A673 (cell line): ENCODE data around the gene PHETA1. TPM values are rescaled to one million over a fixed set of nuclear protein-coding genes. Genes with fewer than 3 reads are reported as not detected.
A peak's percentile ranks its signal among the peaks of the same experiment; 100 is the strongest.

ENCODE experiments used
- BruUV-seq: library from RNA; stranded (reverse); fragments of 400-500 nt; replicated peaks from 2 replicates; lab custom pipeline; 2021; lab: Mats Ljungman, UMichigan
- CTCF ChIA-PET: fragments of 300-600 bp; sonication (Branson Sonifier 250); formaldehyde crosslinking; loops from one replicate; lab custom pipeline; 2022; ENCODE audit warnings: antibody characterized with exemption; lab: Charles Lee
- POLR2A ChIA-PET: fragments of 300-600 bp; sonication (Branson Sonifier 250); formaldehyde crosslinking; loops from one replicate; lab custom pipeline; 2022; ENCODE audit warnings: antibody characterized with exemption; ENCODE audit not compliant: low non-redundant PET; lab: Charles Lee
- DNase-seq: peaks from one replicate; pipeline ENCODE4 v3.0.0-alpha.2; 2015; ENCODE audit warnings: low spot score
- H3K27ac ChIP-seq: fragments of 200-600 bp; sonication (generic); 2 replicates; pipeline ENCODE4 v1.5.1; 2016; ENCODE audit warnings: mixed run types, low read depth, mild to moderate bottlenecking, mixed read lengths, antibody characterized with exemption, low read length; ENCODE audit not compliant: poor library complexity, severe bottlenecking
- H3K27me3 ChIP-seq: fragments of 200-600 bp; sonication (generic); replicated peaks from 2 replicates; pipeline ENCODE4 v1.6.1; 2017; ENCODE audit warnings: mixed run types, low read depth, mild to moderate bottlenecking, mixed read lengths, antibody characterized with exemption, low read length; ENCODE audit not compliant: insufficient read depth, poor library complexity
- H3K36me3 ChIP-seq: fragments of 200-600 bp; sonication (generic); 2 replicates; pipeline ENCODE4 v1.6.1; 2016; ENCODE audit warnings: mixed run types, mild to moderate bottlenecking, mixed read lengths, antibody characterized with exemption, low read length; ENCODE audit not compliant: insufficient read depth, poor library complexity, severe bottlenecking
- H3K4me1 ChIP-seq: fragments of 200-600 bp; sonication (generic); 2 replicates; pipeline ENCODE4 v1.6.1; 2017; ENCODE audit warnings: mixed run types, mild to moderate bottlenecking, mixed read lengths, antibody characterized with exemption, low read length; ENCODE audit not compliant: insufficient read depth, poor library complexity, severe bottlenecking
- H3K4me3 ChIP-seq: fragments of 200-600 bp; sonication (generic); 2 replicates; pipeline ENCODE4 v1.5.1; 2016; ENCODE audit warnings: low read depth, mixed run types, mild to moderate bottlenecking, mixed read lengths, low read length; ENCODE audit not compliant: poor library complexity, severe bottlenecking
- H3K9me3 ChIP-seq: fragments of 200-600 bp; sonication (generic); 2 replicates; pipeline ENCODE4 v1.6.1; 2016; ENCODE audit warnings: mixed run types, low read depth, mild to moderate bottlenecking, mixed read lengths, antibody characterized with exemption, low read length; ENCODE audit not compliant: poor library complexity, severe bottlenecking
- EZH2 ChIP-seq: fragments of 200-600 bp; sonication (generic); IDR thresholded peaks from 2 replicates; pipeline ENCODE4 v1.6.1; 2017; ENCODE audit warnings: borderline replicate concordance, low read depth, mild to moderate bottlenecking, mixed read lengths, antibody characterized with exemption, low read length; ENCODE audit not compliant: poor library complexity, severe bottlenecking
- intact Hi-C: fragments of 100-400 bp; cut with micrococcal nuclease; formaldehyde crosslinking; loops from one replicate; pipeline ENCODE4 v1.10.0; 2022; ENCODE audit not compliant: unreplicated experiment
- total RNA-seq: library from RNA; stranded (reverse); gene quantifications from 2 replicates; pipeline ENCODE4 v1.2.3, GENCODE V29; 2021
- TF ChIP-seq, protein P1 (sequence below): fragments of 300-800, 200-600 bp; sonication (generic); conservative IDR thresholded peaks from 2 replicates; pipeline ENCODE4 v1.5.1; 2017; ENCODE audit warnings: low read depth, mild to moderate bottlenecking, antibody characterized with exemption, low read length, moderate library complexity, mixed read lengths

PHETA1 gene
- total RNA-seq, 1 experiment from 2014 or later: 5.7 TPM

DNA sequence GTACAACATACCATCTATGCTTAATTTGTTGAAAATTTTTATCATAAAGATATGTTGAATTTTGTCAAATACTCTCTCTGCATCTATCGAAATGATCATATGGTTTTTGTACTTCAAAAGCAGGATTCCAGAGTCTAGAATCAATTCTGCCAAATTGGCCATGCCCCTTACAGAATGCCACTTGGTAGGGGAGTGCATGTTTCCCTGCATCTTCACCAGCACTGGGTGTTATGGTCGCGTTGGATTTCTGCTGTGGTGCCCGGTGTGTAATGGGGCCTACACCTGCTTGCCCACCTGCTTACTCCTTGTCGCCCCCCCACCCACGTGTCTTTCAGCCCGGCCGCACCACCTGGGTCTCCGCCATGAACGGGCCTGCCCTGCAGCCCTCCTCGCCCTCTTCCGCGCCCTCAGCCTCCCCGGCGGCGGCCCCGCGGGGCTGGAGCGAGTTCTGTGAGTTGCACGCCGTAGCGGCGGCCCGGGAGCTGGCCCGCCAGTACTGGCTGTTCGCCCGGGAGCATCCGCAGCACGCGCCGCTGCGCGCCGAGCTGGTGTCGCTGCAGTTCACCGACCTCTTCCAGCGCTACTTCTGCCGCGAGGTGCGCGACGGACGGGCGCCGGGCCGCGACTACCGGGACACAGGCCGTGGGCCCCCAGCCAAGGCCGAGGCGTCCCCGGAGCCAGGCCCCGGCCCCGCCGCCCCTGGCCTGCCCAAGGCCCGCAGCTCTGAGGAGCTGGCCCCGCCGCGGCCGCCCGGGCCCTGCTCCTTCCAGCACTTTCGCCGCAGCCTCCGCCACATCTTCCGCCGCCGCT lies 49.1 kb upstream of the PHETA1 start:
- ChIA-PET CTCF (no interaction called here), POLR2A (no interaction called here)
- no peak for DNase-seq
- intact Hi-C loops: no loop called here
- Histone ChIP-seq H3K4me1 (peaks cover 12% of the 10 kb centered on the region), H3K9me3 (no peaks in the 10 kb centered on the region), H3K27ac (no peak overlapping the region), H3K36me3 (peaks cover 48% of the 10 kb centered on the region), H3K27me3 (no peaks in the 10 kb centered on the region), H3K4me3 (no peak overlapping the region)
- TF ChIP-seq EZH2: no peak
- TF ChIP-seq, protein P1, sequence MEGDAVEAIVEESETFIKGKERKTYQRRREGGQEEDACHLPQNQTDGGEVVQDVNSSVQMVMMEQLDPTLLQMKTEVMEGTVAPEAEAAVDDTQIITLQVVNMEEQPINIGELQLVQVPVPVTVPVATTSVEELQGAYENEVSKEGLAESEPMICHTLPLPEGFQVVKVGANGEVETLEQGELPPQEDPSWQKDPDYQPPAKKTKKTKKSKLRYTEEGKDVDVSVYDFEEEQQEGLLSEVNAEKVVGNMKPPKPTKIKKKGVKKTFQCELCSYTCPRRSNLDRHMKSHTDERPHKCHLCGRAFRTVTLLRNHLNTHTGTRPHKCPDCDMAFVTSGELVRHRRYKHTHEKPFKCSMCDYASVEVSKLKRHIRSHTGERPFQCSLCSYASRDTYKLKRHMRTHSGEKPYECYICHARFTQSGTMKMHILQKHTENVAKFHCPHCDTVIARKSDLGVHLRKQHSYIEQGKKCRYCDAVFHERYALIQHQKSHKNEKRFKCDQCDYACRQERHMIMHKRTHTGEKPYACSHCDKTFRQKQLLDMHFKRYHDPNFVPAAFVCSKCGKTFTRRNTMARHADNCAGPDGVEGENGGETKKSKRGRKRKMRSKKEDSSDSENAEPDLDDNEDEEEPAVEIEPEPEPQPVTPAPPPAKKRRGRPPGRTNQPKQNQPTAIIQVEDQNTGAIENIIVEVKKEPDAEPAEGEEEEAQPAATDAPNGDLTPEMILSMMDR: no peak
- no TSS peak for BruUV-seq

DNA sequence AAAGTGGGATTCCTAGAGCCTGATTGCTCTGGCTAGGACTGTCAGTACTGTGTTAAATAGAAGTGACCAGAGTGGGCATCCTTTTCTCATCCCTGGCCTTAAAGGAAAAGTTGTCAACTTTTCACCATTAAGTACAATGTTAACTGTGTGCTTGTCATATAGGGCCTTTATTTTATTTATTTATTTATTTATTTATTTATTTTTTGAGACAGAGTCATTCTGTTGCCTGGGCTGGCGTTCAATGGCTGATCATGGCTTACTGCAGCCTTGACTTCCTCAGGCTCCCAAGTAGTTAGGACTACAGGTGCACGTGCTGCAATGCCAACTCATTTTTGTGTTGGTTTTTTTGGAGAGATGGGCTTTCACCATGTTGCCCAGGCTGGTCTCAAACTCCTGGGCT lies 48.4 kb upstream of the PHETA1 start:
- Histone ChIP-seq H3K27ac (no peak overlapping the region), H3K9me3 (no peaks in the 10 kb centered on the region), H3K27me3 (no peaks in the 10 kb centered on the region), H3K36me3 (peaks cover 45% of the 10 kb centered on the region), H3K4me3 (no peak overlapping the region), H3K4me1 (peaks cover 19% of the 10 kb centered on the region)
- ChIA-PET CTCF (no interaction called here), POLR2A (no interaction called here)
- BruUV-seq: no TSS peak
- no peak for DNase-seq
- intact Hi-C loops: no loop called here
- TF ChIP-seq, protein P1: no peak
- no peak for TF ChIP-seq EZH2

DNA sequence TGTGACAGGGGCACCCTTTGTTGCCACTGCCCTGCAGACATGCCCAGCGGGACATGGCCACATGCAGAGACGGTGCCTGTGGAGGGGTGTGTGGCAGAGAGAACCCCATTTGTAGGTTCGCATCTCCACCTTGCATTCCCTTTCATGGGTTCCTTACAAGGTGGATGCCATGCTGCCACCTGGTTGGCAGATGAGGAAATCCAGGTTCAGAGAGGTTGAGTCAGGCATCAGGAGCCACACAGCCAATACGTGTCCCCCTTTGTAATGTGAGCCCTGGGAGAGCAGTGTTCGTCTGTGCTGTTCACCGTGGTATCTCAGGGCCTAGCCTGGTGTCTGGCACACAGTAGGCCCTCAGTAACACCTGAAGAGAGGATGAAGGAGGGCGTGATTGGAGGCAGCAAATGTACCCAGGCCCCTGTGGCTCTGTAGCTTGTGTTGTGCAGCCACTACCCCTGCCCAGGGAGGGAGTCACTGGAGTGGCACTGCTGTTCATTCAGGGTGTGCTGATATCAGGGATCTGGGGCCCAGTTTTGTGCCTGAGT lies 45.9 kb upstream of the PHETA1 start:
- DNase-seq: no peak
- no peak overlapping the region for H3K4me3 ChIP-seq
- H3K27ac ChIP-seq: peak overlapping the region; percentile 91
- ChIA-PET CTCF (no interaction called here), POLR2A (interaction anchor here (0.5 kb wide), 1 partner anchor 29 kb away, joined by 7 read pairs; no protein-coding TSS in a partner anchor)
- H3K4me1 ChIP-seq: peaks cover 44% of the 10 kb centered on the region
- H3K9me3 ChIP-seq: no peaks in the 10 kb centered on the region
- H3K36me3 ChIP-seq: peaks cover 21% of the 10 kb centered on the region
- no TSS peak for BruUV-seq
- intact Hi-C loops: no loop called here
- TF ChIP-seq EZH2: no peak
- TF ChIP-seq, protein P1: no peak
- H3K27me3 ChIP-seq: no peaks in the 10 kb centered on the region
